WERI-Rb-1 (cell line): ENCODE measurements around the gene CEBPA.
"Not testable (repeated sequence)": the region's sequence is repeated elsewhere in the genome, so short reads cannot be mapped to it uniquely, and the experiment has no call there.

Experiments used
- DNase-seq: peaks from one replicate; pipeline ENCODE4 v3.0.0-alpha.2; 2020
- H3K27ac ChIP-seq: fragments of 250-450 bp; sonication (Bioruptor Pico); 2 replicates; pipeline ENCODE4 v1.5.1; 2020; ENCODE audit warnings: mild to moderate bottlenecking, moderate library complexity
- H3K27me3 ChIP-seq: fragments of 250-450 bp; sonication (Bioruptor Pico); 2 replicates; pipeline ENCODE4 v1.5.1; 2021; ENCODE audit warnings: mild to moderate bottlenecking, low read depth, moderate library complexity; ENCODE audit not compliant: insufficient read depth, severe bottlenecking
- H3K36me3 ChIP-seq: fragments of 250-450 bp; sonication (Bioruptor Pico); 2 replicates; pipeline ENCODE4 v1.5.1; 2020; ENCODE audit warnings: mild to moderate bottlenecking, moderate library complexity
- H3K4me3 ChIP-seq: 2 replicates; pipeline ENCODE4 v1.5.1; 2011; ENCODE audit warnings: low read depth, mild to moderate bottlenecking, control low read depth, low read length
- H3K9me3 ChIP-seq: fragments of 250-450 bp; sonication (Bioruptor Pico); 2 replicates; pipeline ENCODE4 v1.5.1; 2021; ENCODE audit warnings: mild to moderate bottlenecking, moderate library complexity; ENCODE audit not compliant: severe bottlenecking
- CTCF ChIP-seq: IDR thresholded peaks from 2 replicates; pipeline ENCODE4 v1.5.1; 2011; ENCODE audit warnings: low read depth, mild to moderate bottlenecking, control low read depth, inconsistent platforms, low read length

Gene CEBPA

DNA sequence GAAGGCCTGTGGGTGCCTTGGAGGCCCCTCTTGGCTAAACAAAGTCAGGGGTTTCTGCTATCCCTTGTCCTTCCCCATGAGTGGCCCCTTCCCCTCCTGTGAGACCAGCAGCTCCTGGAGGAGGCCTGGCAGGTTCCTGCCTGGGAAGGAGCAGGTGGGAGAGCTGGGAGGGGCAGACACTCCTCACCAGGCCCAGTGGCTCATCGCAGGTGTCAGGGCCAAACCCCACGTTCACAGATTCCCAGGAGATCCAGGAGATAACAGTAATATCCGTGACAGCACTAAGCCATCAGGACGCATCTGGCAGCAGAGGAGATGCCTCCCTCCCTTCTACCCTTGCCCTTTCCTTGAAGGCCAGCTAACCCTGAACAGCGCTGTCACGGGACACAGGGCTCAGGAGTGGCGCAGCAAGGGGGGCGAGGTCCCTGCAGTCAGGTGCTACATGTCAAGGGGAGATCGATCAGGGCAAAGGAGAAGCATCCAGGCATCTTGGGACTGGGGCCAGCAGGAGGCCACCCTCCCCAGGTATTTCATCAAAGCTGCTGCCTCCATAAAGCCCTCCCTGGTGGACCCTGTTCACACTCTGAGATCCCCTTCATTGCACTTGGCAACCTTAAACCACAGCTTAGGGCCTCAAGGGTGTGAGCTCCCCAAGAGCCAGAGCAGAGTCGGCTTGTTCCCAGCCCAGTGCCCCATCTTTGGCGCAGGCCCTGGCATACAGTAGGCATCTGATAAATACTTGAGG, 4.8 kb downstream of the CEBPA start:
- no peak overlapping the region for H3K4me3 ChIP-seq
- TF ChIP-seq CTCF: no peak
- DNase-seq: no peak
- peaks cover 9% of the 10 kb centered on the region for H3K27me3 ChIP-seq
- no peaks in the 10 kb centered on the region for H3K9me3 ChIP-seq
- H3K36me3 ChIP-seq: no peaks in the 10 kb centered on the region
- H3K27ac ChIP-seq: no peak overlapping the region

DNA sequence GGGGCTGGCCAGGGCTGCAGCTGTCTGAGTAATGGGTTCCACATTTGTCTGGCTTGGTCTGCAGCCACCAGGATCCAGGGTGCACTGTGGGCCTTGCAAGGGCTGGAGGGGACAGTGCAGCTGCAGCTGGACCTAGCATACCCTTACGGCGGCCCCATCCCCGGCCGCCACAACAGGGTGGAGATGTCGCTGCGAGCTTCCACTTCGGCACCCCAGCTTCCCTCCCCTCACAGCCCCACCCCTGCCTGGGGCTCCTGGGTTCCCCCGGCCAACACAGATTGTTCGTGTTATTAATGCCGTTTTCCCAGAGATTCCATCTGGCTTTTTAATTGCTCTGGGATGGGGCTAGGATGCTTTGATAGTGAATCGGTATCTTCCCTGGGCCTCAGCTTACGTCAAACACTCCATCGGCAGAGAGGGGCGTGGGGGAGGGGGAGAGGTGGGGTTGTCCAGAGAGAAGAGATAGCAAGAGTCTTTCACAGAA, 5.8 kb downstream of the CEBPA start:
- Histone ChIP-seq H3K36me3 (no peaks in the 10 kb centered on the region), H3K27ac (no peak overlapping the region), H3K4me3 (no peak overlapping the region), H3K9me3 (no peaks in the 10 kb centered on the region), H3K27me3 (peaks cover 9% of the 10 kb centered on the region)
- TF ChIP-seq CTCF: no peak
- no peak for DNase-seq

GRCh38 chr19:33295621-33296487, 6.5 kb downstream of the CEBPA start:
- DNase-seq: no peak
- H3K36me3 ChIP-seq: no peaks in the 10 kb centered on the region
- no peak for TF ChIP-seq CTCF
- no peaks in the 10 kb centered on the region for H3K9me3 ChIP-seq
- peaks cover 4% of the 10 kb centered on the region for H3K27me3 ChIP-seq
- no peak overlapping the region for H3K27ac ChIP-seq
- no peak overlapping the region for H3K4me3 ChIP-seq

DNA sequence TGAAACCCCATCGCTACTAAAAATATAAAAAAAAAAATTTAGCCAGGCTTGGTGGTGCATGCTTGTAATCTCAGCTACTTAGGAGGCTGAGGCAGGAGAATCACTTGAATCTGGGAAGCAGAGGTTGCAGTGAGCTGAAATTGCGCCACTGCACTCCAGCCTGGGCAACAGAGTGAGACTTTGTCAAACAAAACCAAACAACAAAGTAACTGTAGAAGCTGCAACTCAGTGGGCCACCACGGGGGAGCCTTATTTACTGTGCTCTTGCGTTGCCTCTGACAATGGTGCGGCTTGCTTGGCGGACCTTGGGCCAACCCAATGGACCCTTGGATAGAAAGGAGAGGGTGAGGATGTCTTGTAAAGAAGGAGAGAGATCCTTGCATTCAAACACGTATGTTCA, 7.3 kb downstream of the CEBPA start:
- not testable (repeated sequence) for H3K27me3 ChIP-seq, H3K9me3 ChIP-seq, DNase-seq, H3K36me3 ChIP-seq, H3K4me3 ChIP-seq, H3K27ac ChIP-seq

- Histone ChIP-seq H3K36me3 (no peaks in the 10 kb centered on the region), H3K27me3 (no peaks in the 10 kb centered on the region), H3K9me3 (peaks cover 3% of the 10 kb centered on the region), H3K4me3 (no peak overlapping the region), H3K27ac (peak overlapping the region; percentile 36)
- no peak for DNase-seq
- no peak for TF ChIP-seq CTCF
Measured at GRCh38 chr19:33294058-33294798, 8.1 kb downstream of the CEBPA start.
